Caco-2 (cell line): ENCODE results near the gene FGF19. TPM values are rescaled to one million over a fixed set of nuclear protein-coding genes. Genes with fewer than 3 reads are reported as not detected.

Experiments used
- BruUV-seq: library from RNA; stranded (reverse); fragments of 400-500 nt; replicated peaks from 2 replicates; lab custom pipeline; 2021; lab: Mats Ljungman, UMichigan
- CTCF ChIA-PET: fragments of 300-600 bp; sonication (Branson Sonifier 250); formaldehyde crosslinking; loops from one replicate; lab custom pipeline; 2022; ENCODE audit warnings: antibody characterized with exemption; lab: Charles Lee
- POLR2A ChIA-PET: fragments of 300-600 bp; sonication (Branson Sonifier 250); formaldehyde crosslinking; loops from one replicate; lab custom pipeline; 2022; ENCODE audit warnings: antibody characterized with exemption; lab: Charles Lee
- DNase-seq, 2 experiments: peaks; one replicate each; pipeline versions ENCODE4 v3.0.0 to v3.0.0-alpha.2; 2020 to 2022
- H3K27me3 ChIP-seq: replicated peaks from 2 replicates; pipeline ENCODE4 v1.6.0; 2011; ENCODE audit warnings: low read length; ENCODE audit not compliant: control insufficient read depth, insufficient read depth
- H3K36me3 ChIP-seq: 2 replicates; pipeline ENCODE4 v1.5.1; 2011; ENCODE audit warnings: low read length; ENCODE audit not compliant: control insufficient read depth, insufficient read depth
- H3K4me1 ChIP-seq: fragments of 250-450 bp; sonication (Bioruptor Pico); 2 replicates; pipeline ENCODE4 v1.5.1; 2020; ENCODE audit warnings: mild to moderate bottlenecking
- H3K4me3 ChIP-seq: 2 replicates; pipeline ENCODE4 v1.5.1; 2011; ENCODE audit warnings: low read depth, mild to moderate bottlenecking, control low read depth, low read length
- H3K9me3 ChIP-seq: fragments of 250-450 bp; sonication (Bioruptor Pico); 2 replicates; pipeline ENCODE4 v1.5.1; 2020; ENCODE audit warnings: mild to moderate bottlenecking, moderate library complexity
- H3K27ac Mint-ChIP-seq: one replicate; pipeline ENCODE4 v1.8.0; 2022; ENCODE audit warnings: mixed read lengths; ENCODE audit not compliant: unreplicated experiment
- H3K27me3 Mint-ChIP-seq: one replicate; pipeline ENCODE4 v1.8.0; 2022; ENCODE audit warnings: mixed read lengths; ENCODE audit not compliant: insufficient read depth, unreplicated experiment
- H3K36me3 Mint-ChIP-seq: one replicate; pipeline ENCODE4 v1.8.0; 2022; ENCODE audit warnings: mild to moderate bottlenecking, mixed read lengths; ENCODE audit not compliant: insufficient read depth, unreplicated experiment
- H3K4me1 Mint-ChIP-seq: one replicate; pipeline ENCODE4 v1.8.0; 2022; ENCODE audit warnings: low read depth, mixed read lengths; ENCODE audit not compliant: unreplicated experiment
- H3K4me3 Mint-ChIP-seq: one replicate; pipeline ENCODE4 v1.8.0; 2022; ENCODE audit warnings: mild to moderate bottlenecking, moderate library complexity, mixed read lengths; ENCODE audit not compliant: unreplicated experiment
- H3K9me3 Mint-ChIP-seq: one replicate; pipeline ENCODE4 v1.8.0; 2022; ENCODE audit warnings: mixed read lengths; ENCODE audit not compliant: unreplicated experiment
- CTCF ChIP-seq, 2 experiments: fragments of 200-600 bp in 1 of 2; IDR thresholded peaks; 1 replicate in 1 of 2; 2 replicates in 1 of 2; pipeline versions ENCODE4 v1.5.1 to v1.8.0; 2011 to 2022; ENCODE audit warnings: antibody characterized with exemption in 1 of 2, control low read depth in 1 of 2, inconsistent platforms in 1 of 2, low read depth in 1 of 2, low read length in 1 of 2, mild to moderate bottlenecking in 1 of 2, moderate library complexity in 1 of 2; ENCODE audit not compliant: insufficient read depth in 1 of 2, severe bottlenecking in 1 of 2, unreplicated experiment in 1 of 2
- intact Hi-C: fragments of 100-400 bp; cut with micrococcal nuclease; formaldehyde crosslinking; loops from one replicate; pipeline ENCODE4 v1.10.0; 2022; ENCODE audit not compliant: unreplicated experiment
- total RNA-seq: library from RNA; stranded (reverse); gene quantifications from 2 replicates; pipeline ENCODE4 v1.2.3, GENCODE V29; 2022

Gene FGF19
- total RNA-seq, 1 experiment from 2014 or later: 1.7 TPM

DNA sequence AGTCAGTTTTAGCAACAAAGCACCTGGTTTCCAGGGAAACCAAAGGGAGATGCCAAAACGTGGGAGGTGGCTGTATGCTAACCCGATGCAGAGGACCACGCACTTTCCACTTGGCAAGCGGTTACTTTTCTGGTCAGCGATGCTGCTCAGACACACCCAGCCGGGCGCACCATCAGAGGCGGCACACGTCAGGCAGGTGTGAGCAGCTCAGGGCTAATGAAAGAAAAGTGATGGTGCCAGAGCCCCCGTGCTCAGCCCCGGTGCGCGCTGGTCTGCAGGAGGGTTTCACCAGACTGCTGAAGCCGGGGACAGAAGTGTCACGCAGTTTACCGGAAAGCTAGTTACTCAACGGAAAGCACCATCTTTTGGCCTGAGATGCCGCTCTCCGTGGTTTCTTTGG is 34.3 kb downstream of the FGF19 start:
- H3K36me3 ChIP-seq: peaks cover 10% of the 10 kb centered on the region
- H3K9me3 Mint-ChIP-seq: no peaks in the 10 kb centered on the region
- no peaks in the 10 kb centered on the region for H3K9me3 ChIP-seq
- intact Hi-C loops: no loop called here
- peak in 1 of 2 experiments; percentile 0 for TF ChIP-seq CTCF (IDR thresholded peaks at IDR 0.05; ENCODE audit: insufficient read depth in 1 of 2, low read depth in 1 of 2, low read length in 1 of 2, severe bottlenecking in 1 of 2, unreplicated experiment in 1 of 2)
- no TSS peak for BruUV-seq
- H3K27ac Mint-ChIP-seq: no peak overlapping the region
- ChIA-PET CTCF (interaction anchor here (0.6 to 4.7 kb wide), 7 partner anchors 8 to 1000 kb away, joined by 3 to 44 read pairs (median 6); no protein-coding TSS in a partner anchor), POLR2A (no interaction called here)
- peaks cover 17% of the 10 kb centered on the region for H3K4me1 Mint-ChIP-seq
- H3K4me1 ChIP-seq: peaks cover 15% of the 10 kb centered on the region
- no peak overlapping the region for H3K4me3 ChIP-seq
- H3K27me3 ChIP-seq: no peaks in the 10 kb centered on the region
- H3K36me3 Mint-ChIP-seq: peaks cover 95% of the 10 kb centered on the region
- no peaks in the 10 kb centered on the region for H3K27me3 Mint-ChIP-seq
- DNase-seq: peak in 1 of 2 experiments; percentile 35
- H3K4me3 Mint-ChIP-seq: no peak overlapping the region

DNA sequence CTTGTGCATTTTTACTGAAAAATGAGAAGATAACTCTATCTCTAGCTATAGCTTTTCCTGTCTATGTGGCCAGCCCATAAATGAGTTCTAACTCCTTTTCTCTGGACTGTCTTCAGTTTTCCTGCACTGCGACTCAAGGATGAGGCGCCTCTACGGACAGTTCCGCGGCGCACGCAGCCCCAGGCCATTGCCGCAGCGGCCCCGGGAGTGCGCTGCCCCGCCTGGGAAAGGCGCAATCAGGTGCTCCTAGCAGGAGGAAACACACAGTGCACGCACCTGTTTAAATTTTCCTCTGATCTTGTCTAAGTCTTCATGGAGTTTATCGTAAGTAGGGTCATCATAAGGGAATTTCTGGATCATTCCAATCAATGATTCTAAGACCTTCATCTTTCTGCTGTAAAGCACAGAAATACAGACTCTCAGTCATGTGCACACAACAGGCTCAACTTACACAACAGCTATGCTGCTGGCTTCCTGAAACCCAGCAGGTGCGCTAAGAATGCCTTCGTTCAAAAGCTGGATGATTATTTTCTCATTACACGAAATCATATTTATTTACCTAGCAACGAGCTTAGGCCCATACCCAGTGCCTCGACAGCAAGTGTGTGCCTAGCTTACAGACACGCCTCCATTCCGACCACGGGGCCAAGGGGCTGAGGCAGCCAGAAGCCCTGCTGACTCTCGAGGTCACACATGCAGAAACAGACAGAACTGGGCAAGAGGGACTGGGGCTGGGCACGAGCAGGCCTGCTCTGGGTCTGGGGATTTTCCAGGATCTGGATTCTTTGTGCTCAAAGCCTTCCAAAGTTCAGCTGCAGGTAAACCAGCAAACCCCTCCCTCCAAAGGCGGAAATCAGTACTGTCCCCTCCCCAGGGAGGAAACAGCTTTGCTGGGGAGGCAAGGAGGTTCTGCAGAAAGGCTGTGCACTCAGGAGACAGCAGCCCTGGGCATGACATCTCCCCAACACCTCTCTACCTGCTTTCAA is 35.9 kb downstream of the FGF19 start:
- BruUV-seq: no TSS peak
- no peaks in the 10 kb centered on the region for H3K27me3 ChIP-seq
- Mint-ChIP-seq H3K9me3 (no peaks in the 10 kb centered on the region), H3K36me3 (peaks cover 86% of the 10 kb centered on the region), H3K27ac (peak overlapping the region; percentile 34), H3K27me3 (no peaks in the 10 kb centered on the region), H3K4me3 (no peak overlapping the region), H3K4me1 (peaks cover 17% of the 10 kb centered on the region)
- TF ChIP-seq CTCF (IDR thresholded peaks at IDR 0.05; ENCODE audit: insufficient read depth in 1 of 2, low read depth in 1 of 2, low read length in 1 of 2, severe bottlenecking in 1 of 2, unreplicated experiment in 1 of 2): no peak
- peaks cover 9% of the 10 kb centered on the region for H3K4me1 ChIP-seq
- ChIA-PET CTCF (interaction anchor here (0.6 to 4.7 kb wide), 4 partner anchors 10 to 46 kb away, joined by 3 to 44 read pairs (median 4); no protein-coding TSS in a partner anchor), POLR2A (interaction anchor here (0.7 kb wide), 1 partner anchor 9 kb away, joined by 4 read pairs; no protein-coding TSS in a partner anchor)
- intact Hi-C loops: no loop called here
- DNase-seq: peak; percentile 60 to 66
- H3K4me3 ChIP-seq: no peak overlapping the region
- H3K36me3 ChIP-seq: peaks cover 10% of the 10 kb centered on the region
- no peaks in the 10 kb centered on the region for H3K9me3 ChIP-seq

DNA sequence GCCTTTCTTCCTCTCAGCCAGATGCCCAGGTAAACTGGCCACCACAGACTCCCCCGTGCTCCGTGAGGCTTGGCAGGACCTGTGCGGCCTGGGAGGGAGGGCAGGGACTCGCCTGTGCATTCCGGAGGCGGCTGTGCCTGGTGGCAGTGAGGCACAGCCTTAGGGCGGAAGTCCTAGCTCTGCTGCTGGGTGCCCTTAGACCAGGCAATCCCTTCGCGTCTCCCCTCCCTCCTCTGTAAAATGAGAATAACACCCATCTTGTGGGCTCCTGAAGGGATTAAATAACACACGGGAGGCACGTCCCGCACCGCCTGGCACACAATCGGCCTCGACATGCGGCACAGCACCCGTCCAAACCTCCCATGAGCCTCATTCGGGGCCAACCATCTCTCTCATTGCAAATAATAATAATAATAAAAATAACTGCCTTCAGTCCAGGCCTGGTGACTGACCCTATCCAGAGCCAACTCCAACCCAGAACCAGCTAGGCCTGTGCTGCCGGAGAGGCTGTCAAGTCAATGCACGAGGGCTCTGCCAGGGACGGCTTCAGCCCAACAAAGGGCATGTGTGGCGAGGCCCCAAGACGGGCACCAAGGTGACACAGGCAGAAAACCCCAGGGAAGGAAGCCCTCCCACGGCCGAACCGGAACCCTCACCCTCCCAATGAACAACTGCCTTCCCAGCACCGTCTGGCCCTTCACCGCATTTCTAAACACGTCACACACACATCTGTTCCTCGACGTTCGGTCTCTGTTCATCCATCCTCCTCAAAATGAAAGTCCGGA is 36.9 kb downstream of the FGF19 start:
- Mint-ChIP-seq H3K27me3 (no peaks in the 10 kb centered on the region), H3K4me1 (peaks cover 17% of the 10 kb centered on the region), H3K36me3 (peaks cover 78% of the 10 kb centered on the region), H3K4me3 (no peak overlapping the region), H3K9me3 (no peaks in the 10 kb centered on the region), H3K27ac (peak overlapping the region; percentile 34)
- Histone ChIP-seq H3K9me3 (no peaks in the 10 kb centered on the region), H3K27me3 (no peaks in the 10 kb centered on the region), H3K36me3 (peaks cover 10% of the 10 kb centered on the region), H3K4me3 (no peak overlapping the region), H3K4me1 (peaks cover 9% of the 10 kb centered on the region)
- BruUV-seq: no TSS peak
- TF ChIP-seq CTCF (IDR thresholded peaks at IDR 0.05; ENCODE audit: insufficient read depth in 1 of 2, low read depth in 1 of 2, low read length in 1 of 2, severe bottlenecking in 1 of 2, unreplicated experiment in 1 of 2): no peak
- ChIA-PET POLR2A (interaction anchor here (0.6 kb wide), 1 partner anchor 797 kb away, joined by 3 read pairs; no protein-coding TSS in a partner anchor), CTCF (interaction anchor here (0.9 kb wide), 1 partner anchor 8 kb away, joined by 4 read pairs; the partner anchor contains the start of gene LTO1)
- intact Hi-C loops: no loop called here
- no peak for DNase-seq
